A673 (cell line): ENCODE data around the gene EVX2. TPM values are rescaled to one million over a fixed set of nuclear protein-coding genes. Genes with fewer than 3 reads are reported as not detected.

Source experiments
- BruUV-seq: library from RNA; stranded (reverse); fragments of 400-500 nt; replicated peaks from 2 replicates; lab custom pipeline; 2021; lab: Mats Ljungman, UMichigan
- CTCF ChIA-PET: fragments of 300-600 bp; sonication (Branson Sonifier 250); formaldehyde crosslinking; loops from one replicate; lab custom pipeline; 2022; ENCODE audit warnings: antibody characterized with exemption; lab: Charles Lee
- POLR2A ChIA-PET: fragments of 300-600 bp; sonication (Branson Sonifier 250); formaldehyde crosslinking; loops from one replicate; lab custom pipeline; 2022; ENCODE audit warnings: antibody characterized with exemption; ENCODE audit not compliant: low non-redundant PET; lab: Charles Lee
- DNase-seq: peaks from one replicate; pipeline ENCODE4 v3.0.0-alpha.2; 2015; ENCODE audit warnings: low spot score
- H3K27ac ChIP-seq: fragments of 200-600 bp; sonication (generic); 2 replicates; pipeline ENCODE4 v1.5.1; 2016; ENCODE audit warnings: mixed run types, low read depth, mild to moderate bottlenecking, mixed read lengths, antibody characterized with exemption, low read length; ENCODE audit not compliant: poor library complexity, severe bottlenecking
- H3K27me3 ChIP-seq: fragments of 200-600 bp; sonication (generic); replicated peaks from 2 replicates; pipeline ENCODE4 v1.6.1; 2017; ENCODE audit warnings: mixed run types, low read depth, mild to moderate bottlenecking, mixed read lengths, antibody characterized with exemption, low read length; ENCODE audit not compliant: insufficient read depth, poor library complexity
- H3K36me3 ChIP-seq: fragments of 200-600 bp; sonication (generic); 2 replicates; pipeline ENCODE4 v1.6.1; 2016; ENCODE audit warnings: mixed run types, mild to moderate bottlenecking, mixed read lengths, antibody characterized with exemption, low read length; ENCODE audit not compliant: insufficient read depth, poor library complexity, severe bottlenecking
- H3K4me1 ChIP-seq: fragments of 200-600 bp; sonication (generic); 2 replicates; pipeline ENCODE4 v1.6.1; 2017; ENCODE audit warnings: mixed run types, mild to moderate bottlenecking, mixed read lengths, antibody characterized with exemption, low read length; ENCODE audit not compliant: insufficient read depth, poor library complexity, severe bottlenecking
- H3K4me3 ChIP-seq: fragments of 200-600 bp; sonication (generic); 2 replicates; pipeline ENCODE4 v1.5.1; 2016; ENCODE audit warnings: low read depth, mixed run types, mild to moderate bottlenecking, mixed read lengths, low read length; ENCODE audit not compliant: poor library complexity, severe bottlenecking
- H3K9me3 ChIP-seq: fragments of 200-600 bp; sonication (generic); 2 replicates; pipeline ENCODE4 v1.6.1; 2016; ENCODE audit warnings: mixed run types, low read depth, mild to moderate bottlenecking, mixed read lengths, antibody characterized with exemption, low read length; ENCODE audit not compliant: poor library complexity, severe bottlenecking
- CTCF ChIP-seq: fragments of 300-800, 200-600 bp; sonication (generic); conservative IDR thresholded peaks from 2 replicates; pipeline ENCODE4 v1.5.1; 2017; ENCODE audit warnings: low read depth, mild to moderate bottlenecking, antibody characterized with exemption, low read length, moderate library complexity, mixed read lengths
- EZH2 ChIP-seq: fragments of 200-600 bp; sonication (generic); IDR thresholded peaks from 2 replicates; pipeline ENCODE4 v1.6.1; 2017; ENCODE audit warnings: borderline replicate concordance, low read depth, mild to moderate bottlenecking, mixed read lengths, antibody characterized with exemption, low read length; ENCODE audit not compliant: poor library complexity, severe bottlenecking
- intact Hi-C: fragments of 100-400 bp; cut with micrococcal nuclease; formaldehyde crosslinking; loops from one replicate; pipeline ENCODE4 v1.10.0; 2022; ENCODE audit not compliant: unreplicated experiment
- total RNA-seq: library from RNA; stranded (reverse); gene quantifications from 2 replicates; pipeline ENCODE4 v1.2.3, GENCODE V29; 2021

The EVX2 gene
- total RNA-seq, 1 experiment from 2014 or later, result 0.41 TPM

DNA sequence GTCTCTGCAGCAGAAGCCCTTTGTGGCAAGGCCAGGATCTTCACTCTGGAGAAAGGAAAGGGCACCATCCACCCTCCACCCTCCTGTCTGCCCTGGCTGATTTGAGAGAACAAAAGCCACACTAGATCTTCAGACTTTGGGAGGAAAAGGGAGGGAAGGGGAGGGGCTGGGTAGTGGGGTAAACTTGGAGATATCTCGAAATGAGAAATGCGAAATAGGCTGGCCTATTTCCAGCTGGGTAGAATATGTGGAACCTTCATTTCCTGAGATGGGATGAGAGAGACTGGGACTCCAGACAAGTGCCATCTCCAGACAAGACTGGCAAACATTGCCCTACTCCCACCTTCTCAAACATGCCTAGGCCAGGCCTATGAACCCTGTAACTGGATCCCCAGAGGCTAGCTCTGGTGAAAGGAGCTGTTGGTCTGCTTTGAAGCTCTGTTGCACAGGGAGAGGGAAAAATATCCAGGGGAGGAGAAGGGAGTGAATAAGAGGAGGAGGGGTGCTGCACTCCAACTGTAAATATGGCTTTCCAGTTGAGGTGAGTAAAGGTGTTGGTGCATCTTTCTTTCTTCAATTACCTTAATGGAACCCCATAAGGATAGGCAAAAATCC, 17.6 kb upstream of the EVX2 start:
- peak; percentile 55 for DNase-seq
- no peaks in the 10 kb centered on the region for H3K9me3 ChIP-seq
- H3K27ac ChIP-seq, result peak overlapping the region; percentile 32
- H3K4me1 ChIP-seq, result peaks cover 35% of the 10 kb centered on the region
- BruUV-seq, result no TSS peak
- no peaks in the 10 kb centered on the region for H3K36me3 ChIP-seq
- no peak overlapping the region for H3K4me3 ChIP-seq
- TF ChIP-seq EZH2 (no peak), CTCF (no peak)
- no peaks in the 10 kb centered on the region for H3K27me3 ChIP-seq
- POLR2A ChIA-PET, result interaction anchor here (0.6 kb wide), 1 partner anchor 489 kb away, joined by 23 read pairs; no protein-coding TSS in a partner anchor
- CTCF ChIA-PET, result no interaction called here
- intact Hi-C loops, result no loop called here

- ChIA-PET CTCF (no interaction called here), POLR2A (no interaction called here)
Observed at GRCh38 chr2:176100547-176101140, 16.9 kb upstream of the EVX2 start.

More at GRCh38 chr2:176100547-176101140, 16.9 kb upstream of the EVX2 start:
- Histone ChIP-seq H3K36me3 (no peaks in the 10 kb centered on the region), H3K27ac (no peak overlapping the region), H3K27me3 (no peaks in the 10 kb centered on the region), H3K4me1 (peaks cover 42% of the 10 kb centered on the region), H3K4me3 (no peak overlapping the region), H3K9me3 (no peaks in the 10 kb centered on the region)
- intact Hi-C loops, result no loop called here
- no peak for TF ChIP-seq EZH2
- TF ChIP-seq CTCF, result no peak
- no TSS peak for BruUV-seq
- no peak for DNase-seq
